Transverse colon (tissue), 4 donors: Measurements from ENCODE around the gene WNK2. TPM values are rescaled to one million over a fixed set of nuclear protein-coding genes. Genes with fewer than 3 reads are reported as not detected.

Source experiments
- DNase-seq: peaks from one replicate; pipeline ENCODE4 v3.0.0-alpha.2; 2019
- H3K27ac ChIP-seq, 4 donors: fragments of 200-600 bp; sonication (generic); 2 replicates each; pipeline ENCODE4 v1.5.1; 2016 to 2018; ENCODE audit warnings: inconsistent platforms in 4 of 4
- H3K27me3 ChIP-seq: fragments of 200-600 bp; sonication (generic); 2 replicates; pipeline ENCODE4 v1.5.1; 2017; ENCODE audit warnings: inconsistent platforms
- H3K36me3 ChIP-seq, 4 donors: fragments of 200-600 bp; sonication (generic); 2 replicates each; pipeline ENCODE4 v1.5.1; 2017 to 2019; ENCODE audit warnings: inconsistent platforms in 4 of 4
- H3K4me1 ChIP-seq, 4 donors: fragments of 200-600 bp; sonication (generic); 2 replicates each; pipeline ENCODE4 v1.5.1; 2017 to 2020; ENCODE audit warnings: inconsistent platforms in 4 of 4
- H3K4me3 ChIP-seq, 4 donors: fragments of 200-600 bp; sonication (generic); 1 replicate in 1 of 4; 2 replicates in 3 of 4; pipeline versions ENCODE4 v1.5.1 to v1.6.1; 2017 to 2019; ENCODE audit warnings: inconsistent platforms in 4 of 4
- H3K9me3 ChIP-seq, 2 donors: fragments of 200-600 bp; sonication (generic); 2 replicates each; pipeline ENCODE4 v1.5.1; 2017 to 2019; ENCODE audit warnings: inconsistent platforms in 2 of 2
- CTCF ChIP-seq, 5 experiments: fragments of 200-600 bp in 3 of 5; fragments of 450-650 bp in 2 of 5; sonication (generic) in 3 of 5; IDR thresholded peaks; 1 replicate in 2 of 5; 2 replicates in 3 of 5; pipeline ENCODE4 v1.5.1; 2016 to 2017; ENCODE audit warnings: antibody characterized with exemption in 5 of 5, inconsistent platforms in 3 of 5, mild to moderate bottlenecking in 2 of 5, moderate library complexity in 1 of 5
- EP300 ChIP-seq: sonication (generic); formaldehyde crosslinking; IDR thresholded peaks from one replicate; pipeline ENCODE4 v1.6.1; 2017; ENCODE audit warnings: antibody characterized with exemption, low read depth
- POLR2A ChIP-seq: fragments of 450-650 bp; IDR thresholded peaks from one replicate; pipeline ENCODE4 v1.6.1; 2016; ENCODE audit warnings: antibody characterized with exemption, mild to moderate bottlenecking, moderate library complexity
- POLR2AphosphoS5 ChIP-seq, 3 donors: sonication (generic); formaldehyde crosslinking; IDR thresholded peaks; one replicate each; pipeline ENCODE4 v1.6.1; 2016; ENCODE audit warnings: antibody characterized with exemption in 3 of 3
- WGBS, 2 donors: methylation state at CpG; one replicate each; pipeline ENCODE4 v1.1.5; 2018; ENCODE audit warnings: low coverage in 1 of 2; 5-methylcytosine and 5-hydroxymethylcytosine counted together
- in situ Hi-C, 4 donors: fragments of 200-750 bp; cut with MboI; loops; one replicate each; pipeline versions ENCODE4 v1.15.0 to v1.15.1; 2017; ENCODE audit warnings: low sequenced_read_pairs in 3 of 4, low pct_ligation_motif_present in 1 of 4, low pct_unique_long_range_greater_than_20kb in 1 of 4
- intact Hi-C: fragments of 100-400 bp; cut with DNase I; formaldehyde crosslinking; loops from one replicate; pipeline ENCODE4 v1.15.1; 2023; ENCODE audit warnings: low total_unique reads
- total RNA-seq, 4 donors: library from RNA; depleted of rRNA; stranded (reverse); fragments of >200 nt; gene quantifications; one replicate each; pipeline ENCODE4 v1.1.0, GENCODE V29; 2016

WNK2 gene
- total RNA-seq, 4 donors from 2014 or later, result 133 to 618 (median 157) TPM

- Histone ChIP-seq H3K27ac (peak overlapping the region; percentile 19 to 74 (median 44)), H3K4me3 (no peak overlapping the region)
- in situ Hi-C loops, result no loop called here
Measured at GRCh38 chr9:93268551-93269314, 84.8 kb downstream of the WNK2 start.

GRCh38 chr9:93270976-93271375, 87.0 kb downstream of the WNK2 start:
- TF ChIP-seq POLR2AphosphoS5 (IDR thresholded peaks at IDR 0.05) (no peak), POLR2A (no peak), EP300 (no peak)
- Histone ChIP-seq H3K9me3 (no peaks in the 10 kb centered on the region), H3K27me3 (no peaks in the 10 kb centered on the region), H3K36me3 (no peaks in the 10 kb centered on the region), H3K4me3 (no peak overlapping the region), H3K4me1 (peaks cover 3 to 20% (median 11%) of the 10 kb centered on the region in 4 donors), H3K27ac (no peak overlapping the region)
- in situ Hi-C loops (no loop called here), intact Hi-C loops (no loop called here)
- 83% methylated on average over 2 to 3 of the region's 3 CpGs for WGBS, 2 donors
- no peak for DNase-seq

More at GRCh38 chr9:93268551-93269314, 84.8 kb downstream of the WNK2 start:
- peaks cover 0 to 4% (median 0%) of the 10 kb centered on the region in 4 donors for H3K36me3 ChIP-seq
- intact Hi-C loops, result no loop called here
- peak; percentile 76 for DNase-seq
- no peaks in the 10 kb centered on the region for H3K9me3 ChIP-seq
- peaks cover 3 to 20% (median 11%) of the 10 kb centered on the region in 4 donors for H3K4me1 ChIP-seq
- WGBS, 2 donors, result 28 to 47% methylated on average over 5 to 15 of the region's 17 CpGs
- H3K27me3 ChIP-seq, result no peaks in the 10 kb centered on the region
- TF ChIP-seq EP300 (no peak), POLR2AphosphoS5 (IDR thresholded peaks at IDR 0.05) (peak; percentile 34 to 56 (median 51)), CTCF (IDR thresholded peaks at IDR 0.05) (no peak), POLR2A (no peak)

GRCh38 chr9:93276973-93277372, 93.0 kb downstream of the WNK2 start:
- DNase-seq, result peak; percentile 17
- WGBS, 2 donors, result 75 to 100% methylated on average over 4 to 5 of the region's 5 CpGs
- H3K36me3 ChIP-seq, result peaks cover 0 to 9% (median 0%) of the 10 kb centered on the region in 4 donors
- no peaks in the 10 kb centered on the region for H3K9me3 ChIP-seq
- H3K4me3 ChIP-seq, result no peak overlapping the region
- H3K4me1 ChIP-seq, result peaks cover 0 to 4% (median 0%) of the 10 kb centered on the region in 4 donors
- no peak overlapping the region for H3K27ac ChIP-seq
- intact Hi-C loops (no loop called here), in situ Hi-C loops (no loop called here)
- TF ChIP-seq POLR2A (no peak), CTCF (IDR thresholded peaks at IDR 0.05) (peak in 3 of 5 experiments; percentile 7 to 29 (median 7))
- H3K27me3 ChIP-seq, result no peaks in the 10 kb centered on the region

- in situ Hi-C loops (no loop called here), intact Hi-C loops (no loop called here)
- WGBS, 2 donors, result 90 to 93% methylated on average over 4 to 7 of the region's 7 CpGs
- H3K36me3 ChIP-seq, result peaks cover 0 to 9% (median 0%) of the 10 kb centered on the region in 4 donors
- H3K27me3 ChIP-seq, result no peaks in the 10 kb centered on the region
- TF ChIP-seq POLR2A (no peak), EP300 (no peak), CTCF (IDR thresholded peaks at IDR 0.05) (no peak), POLR2AphosphoS5 (IDR thresholded peaks at IDR 0.05) (no peak)
- no peak overlapping the region for H3K4me3 ChIP-seq
- no peak overlapping the region for H3K27ac ChIP-seq
- H3K9me3 ChIP-seq, result no peaks in the 10 kb centered on the region
- peaks cover 0 to 4% (median 0%) of the 10 kb centered on the region in 4 donors for H3K4me1 ChIP-seq
- DNase-seq, result no peak
Measured at GRCh38 chr9:93278144-93278543, 94.2 kb downstream of the WNK2 start.
